Coronary artery (tissue), 2 donors: ENCODE data around the gene OLFML2B.

Experiments used
- DNase-seq: peaks from one replicate; pipeline ENCODE4 v3.0.0-alpha.2; 2017; ENCODE audit warnings: low spot score
- H3K27ac ChIP-seq, 2 donors: fragments of 200-600 bp; sonication (generic); one replicate each; pipeline ENCODE4 v1.5.1; 2016 to 2019
- H3K4me3 ChIP-seq: fragments of 200-600 bp; sonication (generic); 2 replicates; pipeline ENCODE4 v1.5.1; 2016; ENCODE audit warnings: mild to moderate bottlenecking, moderate library complexity
- CTCF ChIP-seq: fragments of 200-600 bp; sonication (generic); IDR thresholded peaks from one replicate; pipeline ENCODE4 v1.5.1; 2019; ENCODE audit warnings: antibody characterized with exemption

Gene OLFML2B

GRCh38 chr1:161982507-161982895 is 41.2 kb downstream of the OLFML2B start:
- TF ChIP-seq CTCF, result no peak
- H3K27ac ChIP-seq, result no peak overlapping the region
- no peak overlapping the region for H3K4me3 ChIP-seq
- DNase-seq, result no peak

GRCh38 chr1:161981735-161982506 is 41.7 kb downstream of the OLFML2B start:
- no peak overlapping the region for H3K4me3 ChIP-seq
- TF ChIP-seq CTCF, result no peak
- DNase-seq, result peak; percentile 50
- H3K27ac ChIP-seq, result no peak overlapping the region

GRCh38 chr1:161981126-161981525 is 42.5 kb downstream of the OLFML2B start:
- DNase-seq, result peak; percentile 61
- Histone ChIP-seq H3K27ac (peak overlapping the region in 1 of 2 donors; percentile 26), H3K4me3 (no peak overlapping the region)
- no peak for TF ChIP-seq CTCF

- Histone ChIP-seq H3K27ac (no peak overlapping the region), H3K4me3 (no peak overlapping the region)
- no peak for TF ChIP-seq CTCF
- no peak for DNase-seq
Observed at GRCh38 chr1:161978011-161978790, 45.5 kb downstream of the OLFML2B start.

- no peak for DNase-seq
- TF ChIP-seq CTCF, result no peak
- Histone ChIP-seq H3K27ac (peak overlapping the region; percentile 62 to 65), H3K4me3 (no peak overlapping the region)
Observed at GRCh38 chr1:161973924-161974845, 49.5 kb downstream of the OLFML2B start.

GRCh38 chr1:161972828-161973227 is 50.8 kb downstream of the OLFML2B start:
- no peak for TF ChIP-seq CTCF
- H3K4me3 ChIP-seq, result no peak overlapping the region
- no peak overlapping the region for H3K27ac ChIP-seq
- DNase-seq, result no peak
